CD14-positive monocyte (primary cell): ENCODE measurements around the gene FXYD1. TPM values are rescaled to one million over a fixed set of nuclear protein-coding genes. Genes with fewer than 3 reads are reported as not detected.
A peak's percentile ranks its signal among the peaks of the same experiment; 100 is the strongest.

Experiments used
- DNase-seq, 3 donors: peaks; one replicate each; pipeline ENCODE4 v3.0.0-alpha.2; 2011 to 2022
- H2AFZ ChIP-seq: 2 replicates; pipeline ENCODE4 v1.6.0; 2012; ENCODE audit warnings: mild to moderate bottlenecking, low read depth, low read length, inconsistent platforms; ENCODE audit not compliant: insufficient read depth, poor library complexity, severe bottlenecking
- H3K27ac ChIP-seq, 2 donors: 1 replicate in 1 of 2; 2 replicates in 1 of 2; pipeline ENCODE4 v1.5.1; 2012 to 2013; ENCODE audit warnings: low read length in 2 of 2, control low read depth in 1 of 2, inconsistent platforms in 1 of 2, low read depth in 1 of 2, mild to moderate bottlenecking in 1 of 2
- H3K27me3 ChIP-seq, 2 donors: one replicate each; pipeline versions ENCODE4 v1.6.0 to v1.6.1; 2011 to 2013; ENCODE audit warnings: low read length in 2 of 2; ENCODE audit not compliant: control insufficient read depth in 2 of 2, insufficient read depth in 2 of 2
- H3K36me3 ChIP-seq, 2 donors: replicated peaks in 1 of 2; 1 replicate in 1 of 2; 2 replicates in 1 of 2; pipeline versions ENCODE4 v1.5.1 to v1.6.1; 2012 to 2013; ENCODE audit warnings: low read length in 2 of 2, control low read depth in 1 of 2, inconsistent platforms in 1 of 2, mild to moderate bottlenecking in 1 of 2; ENCODE audit not compliant: insufficient read depth in 2 of 2, control insufficient read depth in 1 of 2
- H3K4me1 ChIP-seq, 2 donors: 1 replicate in 1 of 2; 2 replicates in 1 of 2; pipeline versions ENCODE4 v1.5.1 to v1.6.1; 2012 to 2013; ENCODE audit warnings: low read length in 2 of 2, control low read depth in 1 of 2, inconsistent platforms in 1 of 2, mild to moderate bottlenecking in 1 of 2, moderate library complexity in 1 of 2; ENCODE audit not compliant: insufficient read depth in 2 of 2, control insufficient read depth in 1 of 2
- H3K4me2 ChIP-seq: replicated peaks from 2 replicates; pipeline ENCODE3; 2012; ENCODE audit warnings: low read length, moderate library complexity, mild to moderate bottlenecking; ENCODE audit not compliant: poor library complexity, severe bottlenecking; ENCODE audit errors: extremely low read depth
- H3K4me3 ChIP-seq, 3 experiments: fragments of 200-600 bp in 1 of 3; sonication (generic) in 1 of 3; replicated peaks in 1 of 3; 1 replicate in 2 of 3; 2 replicates in 1 of 3; pipeline ENCODE4 v1.5.1; 2011 to 2013; ENCODE audit warnings: low read length in 3 of 3, mild to moderate bottlenecking in 3 of 3, control low read depth in 2 of 3, low read depth in 2 of 3, inconsistent platforms in 1 of 3, moderate library complexity in 1 of 3
- H3K79me2 ChIP-seq: 2 replicates; pipeline ENCODE4 v1.6.0; 2012; ENCODE audit warnings: mild to moderate bottlenecking, control low read depth, inconsistent platforms, low read length, moderate library complexity; ENCODE audit not compliant: insufficient read depth
- H3K9ac ChIP-seq: 2 replicates; pipeline ENCODE4 v1.6.0; 2017; ENCODE audit warnings: low read length, mild to moderate bottlenecking; ENCODE audit not compliant: insufficient read depth, poor library complexity, severe bottlenecking
- H3K9me3 ChIP-seq, 2 donors: replicated peaks in 1 of 2; 1 replicate in 1 of 2; 2 replicates in 1 of 2; pipeline versions ENCODE4 v1.5.1 to v1.6.1; 2012 to 2013; ENCODE audit warnings: low read length in 2 of 2, control low read depth in 1 of 2; ENCODE audit not compliant: control insufficient read depth in 1 of 2, insufficient read depth in 1 of 2
- H4K20me1 ChIP-seq: 2 replicates; pipeline ENCODE4 v1.6.0; 2012; ENCODE audit warnings: mild to moderate bottlenecking, low read length, control low read depth, moderate library complexity; ENCODE audit not compliant: insufficient read depth
- H3K27ac Mint-ChIP-seq, 7 donors: one replicate each; pipeline ENCODE4 v1.8.0; 2020; ENCODE audit warnings: mild to moderate bottlenecking in 7 of 7, mixed read lengths in 7 of 7, moderate library complexity in 6 of 7, inconsistent platforms in 2 of 7
- H3K27me3 Mint-ChIP-seq, 3 donors: one replicate each; pipeline ENCODE4 v1.8.0; 2021 to 2022; ENCODE audit warnings: low read depth in 3 of 3, mild to moderate bottlenecking in 3 of 3, mixed read lengths in 3 of 3, moderate library complexity in 3 of 3, inconsistent platforms in 1 of 3
- H3K36me3 Mint-ChIP-seq, 2 donors: one replicate each; pipeline ENCODE4 v1.8.0; 2020; ENCODE audit warnings: mixed read lengths in 2 of 2, inconsistent platforms in 1 of 2, mild to moderate bottlenecking in 1 of 2
- H3K4me1 Mint-ChIP-seq: one replicate; pipeline ENCODE4 v1.8.0; 2020; ENCODE audit warnings: mild to moderate bottlenecking, mixed read lengths
- H3K4me3 Mint-ChIP-seq, 2 donors: one replicate each; pipeline ENCODE4 v1.8.0; 2020; ENCODE audit warnings: mild to moderate bottlenecking in 2 of 2, mixed read lengths in 2 of 2, moderate library complexity in 1 of 2
- H3K9me3 Mint-ChIP-seq, 7 donors: one replicate each; pipeline ENCODE4 v1.8.0; 2020 to 2022; ENCODE audit warnings: mixed read lengths in 7 of 7, mild to moderate bottlenecking in 6 of 7, moderate library complexity in 6 of 7, inconsistent platforms in 2 of 7
- WGBS: methylation state at CpG from one replicate; pipeline ENCODE4 v1.1.5; 2013; ENCODE audit warnings: missing lambda C conversion rate; ENCODE audit not compliant: insufficient coverage; 5-methylcytosine and 5-hydroxymethylcytosine counted together
- intact Hi-C, 2 donors: fragments of 100-400 bp; cut with micrococcal nuclease; formaldehyde crosslinking; loops; one replicate each; pipeline versions ENCODE4 v1.15.0 to v1.15.1; 2023
- polyA plus RNA-seq, 3 donors: library from polyadenylated mRNA; depleted of rRNA in 1 of 3; unstranded in 2 of 3; stranded (reverse) in 1 of 3; fragments of 300-500 nt in 2 of 3; fragments of >200 nt in 1 of 3; fragmentation: Illumina TruSeq in 2 of 3; gene quantifications; 1 replicate in 2 of 3; 2 replicates in 1 of 3; pipeline ENCODE4 v1.2.3, GENCODE V29; 2012 to 2021
- TF ChIP-seq, protein P1 (sequence below): fragments of 200-600 bp; IDR thresholded peaks from one replicate; pipeline ENCODE4 v1.8.0; 2022; ENCODE audit warnings: antibody characterized with exemption, mild to moderate bottlenecking

FXYD1 gene
- polyA plus RNA-seq, 3 donors: 0.25 to 0.74 TPM; not detected in 1

DNA sequence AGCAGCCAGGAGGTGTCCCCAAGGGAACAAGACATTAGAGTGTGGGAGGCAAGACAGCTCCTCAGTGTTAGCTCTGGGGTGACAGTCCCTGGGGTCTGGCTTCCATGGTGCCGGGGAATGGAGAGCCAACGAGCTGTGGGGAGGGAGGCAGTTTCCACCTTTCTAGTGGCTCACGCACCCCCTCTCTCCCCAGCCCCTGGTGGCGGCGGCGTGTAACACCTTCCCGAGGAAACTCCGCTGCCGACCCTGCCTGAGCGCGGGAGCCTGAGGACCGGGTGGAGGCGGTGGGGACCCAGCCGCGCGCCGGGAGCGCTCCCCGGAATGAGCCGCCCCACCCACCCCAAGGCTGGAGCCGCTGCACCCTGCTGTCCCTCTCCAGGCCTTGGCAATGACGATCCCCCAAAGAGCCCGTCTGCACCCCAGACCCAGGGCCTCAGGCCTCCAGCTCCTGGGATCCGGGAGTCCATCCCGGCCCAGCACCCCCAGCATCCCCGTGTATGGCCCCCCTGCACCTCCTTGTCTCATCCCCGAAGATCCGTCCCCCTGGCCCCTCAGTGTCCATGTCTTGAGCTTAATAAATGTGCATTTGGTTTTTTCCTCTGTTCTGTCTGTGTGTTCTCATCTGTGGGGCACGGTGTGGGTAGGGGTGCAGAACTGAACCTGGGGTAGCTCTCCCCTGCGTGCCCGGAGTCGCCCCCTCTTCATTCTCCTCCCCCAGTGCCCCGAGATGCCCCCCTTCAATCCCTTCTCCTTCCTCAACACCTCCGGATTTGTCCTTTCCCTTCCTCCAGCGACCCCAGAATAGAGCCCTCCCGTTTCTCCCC, 15.3 kb downstream of the FXYD1 start:
- Histone ChIP-seq H3K4me2 (peak overlapping the region; percentile 96), H3K9ac (peak overlapping the region; percentile 83), H4K20me1 (peaks cover 35% of the 10 kb centered on the region), H3K27ac (peak overlapping the region; percentile 17 to 88), H3K4me3 (peak overlapping the region; percentile 74 to 95 (median 89)), H3K79me2 (peaks cover 55% of the 10 kb centered on the region), H2AFZ (peak overlapping the region; percentile 91), H3K27me3 (no peaks in the 10 kb centered on the region), H3K4me1 (peaks cover 39 to 57% of the 10 kb centered on the region in 2 donors), H3K9me3 (no peaks in the 10 kb centered on the region), H3K36me3 (peaks cover 21 to 26% of the 10 kb centered on the region in 2 donors)
- peak; percentile 54 to 65 (median 63) for DNase-seq
- TF ChIP-seq, protein P1, sequence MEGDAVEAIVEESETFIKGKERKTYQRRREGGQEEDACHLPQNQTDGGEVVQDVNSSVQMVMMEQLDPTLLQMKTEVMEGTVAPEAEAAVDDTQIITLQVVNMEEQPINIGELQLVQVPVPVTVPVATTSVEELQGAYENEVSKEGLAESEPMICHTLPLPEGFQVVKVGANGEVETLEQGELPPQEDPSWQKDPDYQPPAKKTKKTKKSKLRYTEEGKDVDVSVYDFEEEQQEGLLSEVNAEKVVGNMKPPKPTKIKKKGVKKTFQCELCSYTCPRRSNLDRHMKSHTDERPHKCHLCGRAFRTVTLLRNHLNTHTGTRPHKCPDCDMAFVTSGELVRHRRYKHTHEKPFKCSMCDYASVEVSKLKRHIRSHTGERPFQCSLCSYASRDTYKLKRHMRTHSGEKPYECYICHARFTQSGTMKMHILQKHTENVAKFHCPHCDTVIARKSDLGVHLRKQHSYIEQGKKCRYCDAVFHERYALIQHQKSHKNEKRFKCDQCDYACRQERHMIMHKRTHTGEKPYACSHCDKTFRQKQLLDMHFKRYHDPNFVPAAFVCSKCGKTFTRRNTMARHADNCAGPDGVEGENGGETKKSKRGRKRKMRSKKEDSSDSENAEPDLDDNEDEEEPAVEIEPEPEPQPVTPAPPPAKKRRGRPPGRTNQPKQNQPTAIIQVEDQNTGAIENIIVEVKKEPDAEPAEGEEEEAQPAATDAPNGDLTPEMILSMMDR: peak; percentile 92
- Mint-ChIP-seq H3K9me3 (no peaks in the 10 kb centered on the region), H3K4me1 (peaks cover 50% of the 10 kb centered on the region), H3K36me3 (peaks cover 31 to 35% of the 10 kb centered on the region in 2 donors), H3K27me3 (peaks cover 5 to 14% (median 5%) of the 10 kb centered on the region in 3 donors), H3K4me3 (peak overlapping the region; percentile 99 to 100), H3K27ac (peak overlapping the region; percentile 78 to 100 (median 98))
- intact Hi-C loops: loop anchor here in 1 of 2 donors (2.0 kb wide), 1 partner anchor 57 kb away; no protein-coding TSS in a partner anchor
- under 1% methylated on average over 30 of the region's 36 CpGs for WGBS

DNA sequence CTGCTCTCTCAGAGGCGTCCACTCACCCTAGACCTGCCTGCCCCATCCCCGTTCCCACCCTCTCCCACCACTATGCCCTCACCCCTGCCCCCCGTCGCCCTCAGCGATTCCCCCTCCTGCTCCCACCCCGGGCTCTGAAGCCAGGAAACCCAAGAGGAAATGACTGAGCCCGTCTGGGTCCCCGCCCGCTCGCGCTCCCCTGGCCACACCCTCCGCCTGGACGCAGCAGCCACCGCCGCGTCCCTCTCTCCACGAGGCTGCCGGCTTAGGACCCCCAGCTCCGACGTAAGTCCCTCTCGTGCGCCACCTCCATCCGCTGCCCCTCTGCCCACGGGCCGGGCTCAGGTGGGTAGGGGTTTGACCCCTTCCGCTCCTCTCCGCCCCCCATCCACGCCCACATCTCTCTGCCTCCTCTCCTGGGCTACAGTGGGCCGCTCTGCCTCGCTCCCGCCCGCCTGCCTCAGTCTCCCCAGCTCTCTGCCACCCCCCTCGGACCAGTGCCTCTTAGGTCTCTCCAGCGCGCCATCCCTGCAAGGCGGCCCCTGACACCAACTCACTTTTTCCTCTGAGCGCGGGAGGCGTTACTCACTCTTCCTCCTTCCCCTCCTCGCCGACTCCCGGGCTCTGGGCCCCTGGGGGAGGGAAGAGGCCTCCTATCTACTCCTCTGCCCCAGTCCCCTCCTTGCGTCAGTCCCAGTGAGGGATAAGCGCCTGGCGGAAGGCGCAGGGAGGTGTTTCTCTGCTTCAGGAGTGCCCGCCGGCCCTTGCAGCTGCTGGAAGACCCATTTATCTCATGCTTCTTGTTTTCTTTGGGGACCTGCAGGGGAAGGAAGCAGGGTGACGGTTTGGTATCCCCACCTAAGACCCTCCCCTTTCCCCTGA, 16.1 kb downstream of the FXYD1 start, which contains the start of gene FXYD5:
Gene FXYD5 (plus strand): TSS at position 211 of the 882 bp plus-strand sequence. CDS start 816 bp downstream, outside the sequence.
- Histone ChIP-seq H3K4me1 (peaks cover 39 to 57% of the 10 kb centered on the region in 2 donors), H3K79me2 (peaks cover 64% of the 10 kb centered on the region), H3K27ac (peak within 1 kb of the TSS; percentile 76 to 88), H4K20me1 (peaks cover 39% of the 10 kb centered on the region), H3K27me3 (no peaks in the 10 kb centered on the region), H3K9ac (peak within 1 kb of the TSS; percentile 83), H3K36me3 (peaks cover 29 to 35% of the 10 kb centered on the region in 2 donors), H3K4me2 (peak within 1 kb of the TSS; percentile 96), H3K4me3 (peak within 1 kb of the TSS; percentile 74 to 95 (median 89)), H2AFZ (peak within 1 kb of the TSS; percentile 91), H3K9me3 (no peaks in the 10 kb centered on the region)
- Mint-ChIP-seq H3K4me3 (peak within 1 kb of the TSS; percentile 99 to 100), H3K27ac (peak within 1 kb of the TSS; percentile 88 to 100 (median 98)), H3K9me3 (peaks cover 0 to under 1% (median 0%) of the 10 kb centered on the region in 7 donors), H3K4me1 (peaks cover 50% of the 10 kb centered on the region), H3K36me3 (peaks cover 40 to 44% of the 10 kb centered on the region in 2 donors), H3K27me3 (peaks cover 5 to 14% (median 5%) of the 10 kb centered on the region in 3 donors)
- under 1% methylated on average over 27 of the region's 49 CpGs for WGBS
- peak; percentile 77 to 85 (median 79) for DNase-seq
- intact Hi-C loops: loop anchor here in 1 of 2 donors (2.0 kb wide), 1 partner anchor 56 kb away; no protein-coding TSS in a partner anchor
- TF ChIP-seq, protein P1: no peak
